GM21367 (cell line): ENCODE results near the gene CD83.
"Not testable (repeated sequence)": the region's sequence is repeated elsewhere in the genome, so short reads cannot be mapped to it uniquely, and the experiment has no call there.

Experiments
- ATAC-seq: cut with Tn5 transposase; IDR thresholded peaks from one replicate; pipeline ENCODE4 v1.9.1; 2021; ENCODE audit not compliant: unreplicated experiment

CD83 gene

GRCh38 chr6:14117158-14118090, at the start of gene CD83:
Gene CD83, plus strand, starts transcription at chr6:14117772. Its CDS starts 40 bp downstream, at chr6:14117812.
- peak; percentile 39 for ATAC-seq

GRCh38 chr6:14068133-14068532, 49.4 kb upstream of the CD83 start:
- ATAC-seq = no peak

GRCh38 chr6:14068623-14069022, 48.9 kb upstream of the CD83 start:
- no peak for ATAC-seq

- ATAC-seq = no peak
Measured at GRCh38 chr6:14070457-14070856, 47.1 kb upstream of the CD83 start.

- no peak for ATAC-seq
Measured at GRCh38 chr6:14072084-14072483, 45.5 kb upstream of the CD83 start.

- ATAC-seq = not testable (repeated sequence)
Measured at GRCh38 chr6:14073561-14074354, 43.8 kb upstream of the CD83 start.

- no peak for ATAC-seq
Measured at GRCh38 chr6:14074476-14075094, 43.0 kb upstream of the CD83 start.

GRCh38 chr6:14075095-14075503, 42.5 kb upstream of the CD83 start:
- ATAC-seq = peak; percentile 44

- no peak for ATAC-seq
Measured at GRCh38 chr6:14077193-14077867, 40.2 kb upstream of the CD83 start.

- ATAC-seq = no peak
Measured at GRCh38 chr6:14079433-14079832, 38.1 kb upstream of the CD83 start.

GRCh38 chr6:14079971-14080370, 37.6 kb upstream of the CD83 start:
- ATAC-seq = no peak

- ATAC-seq = no peak
Measured at GRCh38 chr6:14081126-14081525, 36.4 kb upstream of the CD83 start.

GRCh38 chr6:14082771-14083170, 34.8 kb upstream of the CD83 start:
- ATAC-seq = no peak

- ATAC-seq = no peak
Measured at GRCh38 chr6:14083262-14083661, 34.3 kb upstream of the CD83 start.

GRCh38 chr6:14083751-14084150, 33.8 kb upstream of the CD83 start:
- ATAC-seq = no peak

- ATAC-seq = no peak
Measured at GRCh38 chr6:14084388-14084787, 33.2 kb upstream of the CD83 start.

GRCh38 chr6:14085176-14085787, 32.3 kb upstream of the CD83 start:
- no peak for ATAC-seq

GRCh38 chr6:14086701-14087100, 30.9 kb upstream of the CD83 start:
- no peak for ATAC-seq

- ATAC-seq = no peak
Measured at GRCh38 chr6:14088600-14089192, 28.9 kb upstream of the CD83 start.

- peak; percentile 36 for ATAC-seq
Measured at GRCh38 chr6:14089224-14089623, 28.3 kb upstream of the CD83 start.
